HEK293 (cell line): ENCODE data around the gene NPAT.
A peak's percentile ranks its signal among the peaks of the same experiment; 100 is the strongest.

Source experiments
- CTCF ChIA-PET: fragments of 350-600 bp; formaldehyde crosslinking; extraction: SDS; loops from one replicate; lab custom pipeline; 2021; ENCODE audit warnings: antibody characterized with exemption; lab: Yijun Ruan, JAX
- POLR2A ChIA-PET: fragments of 300-600 bp; formaldehyde crosslinking; extraction: SDS; loops from one replicate; lab custom pipeline; 2020; ENCODE audit warnings: antibody characterized with exemption, inconsistent platforms; lab: Yijun Ruan, JAX
- H3K27ac ChIP-seq: fragments of 200-500 bp; sonication (Bioruptor generic); 2 replicates; pipeline ENCODE4 v1.5.1; 2014; ENCODE audit warnings: low read depth, low read length, control low read depth, inconsistent platforms; ENCODE audit errors: extremely low read depth
- H3K36me3 ChIP-seq, 2 experiments: fragments of 200-500 bp in 1 of 2; sonication (Bioruptor generic) in 1 of 2; 1 replicate in 1 of 2; 2 replicates in 1 of 2; pipeline ENCODE4 v1.5.1; 2014 to 2017; ENCODE audit warnings: inconsistent platforms in 2 of 2, low read length in 2 of 2; ENCODE audit not compliant: control insufficient read depth in 2 of 2, insufficient read depth in 1 of 2
- H3K4me1 ChIP-seq: fragments of 200-500 bp; sonication (Bioruptor generic); 2 replicates; pipeline ENCODE4 v1.5.1; 2014; ENCODE audit warnings: mild to moderate bottlenecking, low read length, inconsistent platforms; ENCODE audit not compliant: control insufficient read depth, insufficient read depth
- H3K4me3 ChIP-seq: 2 replicates; pipeline ENCODE4 v1.5.1; 2011; ENCODE audit warnings: low read depth, mild to moderate bottlenecking, control low read depth, low read length, moderate library complexity
- H3K9me3 ChIP-seq: fragments of 200-500 bp; sonication (Bioruptor generic); 2 replicates; pipeline ENCODE4 v1.5.1; 2014; ENCODE audit warnings: low read depth, low read length, inconsistent platforms; ENCODE audit not compliant: control insufficient read depth, insufficient read depth
- GFI1B ChIP-seq: fragments of 450-650 bp; formaldehyde crosslinking; IDR thresholded peaks from 2 replicates; pipeline ENCODE4 v1.5.1; 2016; ENCODE audit warnings: missing biosample characterization, missing genetic modification characterization
- HIC1 ChIP-seq: fragments of 450-650 bp; formaldehyde crosslinking; IDR thresholded peaks from 2 replicates; pipeline ENCODE4 v1.5.1; 2016; ENCODE audit warnings: missing biosample characterization, missing genetic modification characterization
- HOXA7 ChIP-seq: sonication (generic); formaldehyde crosslinking; IDR thresholded peaks from 2 replicates; pipeline ENCODE4 v1.8.1; 2022; ENCODE audit warnings: missing genetic modification reagents, borderline replicate concordance
- KLF10 ChIP-seq: fragments of 450-650 bp; IDR thresholded peaks from 2 replicates; pipeline ENCODE4 v1.5.1; 2018; ENCODE audit warnings: missing biosample characterization, mild to moderate bottlenecking, missing genetic modification characterization
- KLF16 ChIP-seq: fragments of 450-650 bp; formaldehyde crosslinking; IDR thresholded peaks from 2 replicates; pipeline ENCODE4 v1.5.1; 2017; ENCODE audit warnings: missing biosample characterization, missing genetic modification characterization
- WT1 ChIP-seq: fragments of 450-650 bp; formaldehyde crosslinking; IDR thresholded peaks from 2 replicates; pipeline ENCODE4 v1.5.1; 2016; ENCODE audit warnings: missing biosample characterization, missing genetic modification characterization
- ZBTB21 ChIP-seq: fragments of 450-650 bp; formaldehyde crosslinking; IDR thresholded peaks from 2 replicates; pipeline ENCODE4 v1.5.1; 2017; ENCODE audit warnings: missing biosample characterization, missing genetic modification characterization
- ZNF112 ChIP-seq: fragments of 450-650 bp; formaldehyde crosslinking; IDR thresholded peaks from 2 replicates; pipeline ENCODE4 v1.5.0; 2017; ENCODE audit warnings: missing biosample characterization, missing genetic modification characterization
- ZNF350 ChIP-seq: fragments of 450-650 bp; formaldehyde crosslinking; IDR thresholded peaks from 2 replicates; pipeline ENCODE4 v1.5.0; 2017; ENCODE audit warnings: missing biosample characterization, mild to moderate bottlenecking, missing genetic modification characterization
- ZNF398 ChIP-seq: fragments of 450-650 bp; formaldehyde crosslinking; IDR thresholded peaks from 2 replicates; pipeline ENCODE4 v1.5.1; 2017; ENCODE audit warnings: missing biosample characterization, missing genetic modification characterization
- ZNF449 ChIP-seq: fragments of 450-650 bp; formaldehyde crosslinking; IDR thresholded peaks from 2 replicates; pipeline ENCODE4 v1.5.1; 2017; ENCODE audit warnings: missing biosample characterization, mild to moderate bottlenecking, missing genetic modification characterization, moderate library complexity
- ZNF621 ChIP-seq: fragments of 450-650 bp; formaldehyde crosslinking; IDR thresholded peaks from 2 replicates; pipeline ENCODE4 v1.5.1; 2017; ENCODE audit warnings: missing biosample characterization, missing genetic modification characterization
- ZNF639 ChIP-seq: fragments of 450-650 bp; formaldehyde crosslinking; IDR thresholded peaks from 2 replicates; pipeline ENCODE4 v1.5.1; 2016; ENCODE audit warnings: missing biosample characterization, missing genetic modification characterization
- ZNF768 ChIP-seq: fragments of 450-650 bp; formaldehyde crosslinking; IDR thresholded peaks from 2 replicates; pipeline ENCODE4 v1.5.1; 2018; ENCODE audit warnings: missing biosample characterization, mild to moderate bottlenecking, missing genetic modification characterization
- ZNF830 ChIP-seq: fragments of 450-650 bp; IDR thresholded peaks from 2 replicates; pipeline ENCODE4 v1.5.0; 2018; ENCODE audit warnings: missing biosample characterization, missing genetic modification characterization, low read depth, mild to moderate bottlenecking, moderate library complexity
- TF ChIP-seq, protein P1 (sequence below): fragments of 450-650 bp; formaldehyde crosslinking; IDR thresholded peaks from 2 replicates; pipeline ENCODE4 v1.5.1; 2016; ENCODE audit warnings: missing biosample characterization, missing genetic modification characterization, low read depth
- TF ChIP-seq, protein P2 (sequence below): fragments of 450-650 bp; formaldehyde crosslinking; IDR thresholded peaks from 2 replicates; pipeline ENCODE4 v1.5.1; 2016; ENCODE audit warnings: missing biosample characterization, missing genetic modification characterization

Gene NPAT

GRCh38 chr11:108115500-108116140 lies 106.8 kb downstream of the NPAT start (continued):
- TF ChIP-seq ZNF621 (tag by site-specific recombination): no peak
- TF ChIP-seq ZBTB21 (tag by site-specific recombination): no peak
- TF ChIP-seq, all 188 proteins: peak for 3

DNA sequence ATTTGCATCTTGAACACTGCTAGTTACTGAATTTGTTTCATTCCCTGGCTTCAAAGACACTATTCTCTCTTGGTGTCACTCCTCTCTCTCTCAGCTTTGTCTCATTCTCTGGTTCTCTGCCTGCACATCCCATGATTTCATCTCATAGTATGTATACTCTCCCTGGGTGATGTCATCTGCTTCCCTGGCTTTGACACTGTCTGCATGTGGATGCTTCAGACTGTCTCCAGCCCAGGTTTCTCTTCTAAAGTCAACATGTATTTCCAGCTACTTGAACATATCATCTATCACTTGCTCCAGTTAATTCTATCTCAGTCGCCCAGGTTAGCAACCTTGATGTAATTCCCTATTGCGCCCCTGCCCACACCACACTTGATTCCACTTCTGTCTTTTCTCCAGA lies 110.4 kb downstream of the NPAT start:
- Histone ChIP-seq H3K9me3 (no peaks in the 10 kb centered on the region), H3K27ac (no peak overlapping the region), H3K36me3 (peaks cover 0 to 10% of the 10 kb centered on the region in 2 experiments; a peak in 1 of 3 replicates), H3K4me3 (no peak overlapping the region), H3K4me1 (no peaks in the 10 kb centered on the region)
- no peak for TF ChIP-seq ZNF639
- TF ChIP-seq HOXA7 (CRISPR knock-in tag): no peak
- TF ChIP-seq ZNF830 (tag by site-specific recombination): no peak
- TF ChIP-seq WT1 (tag by site-specific recombination): no peak
- TF ChIP-seq ZNF449 (tag by site-specific recombination): no peak
- no peak for TF ChIP-seq ZNF768 (tag by site-specific recombination)
- TF ChIP-seq, protein P1, sequence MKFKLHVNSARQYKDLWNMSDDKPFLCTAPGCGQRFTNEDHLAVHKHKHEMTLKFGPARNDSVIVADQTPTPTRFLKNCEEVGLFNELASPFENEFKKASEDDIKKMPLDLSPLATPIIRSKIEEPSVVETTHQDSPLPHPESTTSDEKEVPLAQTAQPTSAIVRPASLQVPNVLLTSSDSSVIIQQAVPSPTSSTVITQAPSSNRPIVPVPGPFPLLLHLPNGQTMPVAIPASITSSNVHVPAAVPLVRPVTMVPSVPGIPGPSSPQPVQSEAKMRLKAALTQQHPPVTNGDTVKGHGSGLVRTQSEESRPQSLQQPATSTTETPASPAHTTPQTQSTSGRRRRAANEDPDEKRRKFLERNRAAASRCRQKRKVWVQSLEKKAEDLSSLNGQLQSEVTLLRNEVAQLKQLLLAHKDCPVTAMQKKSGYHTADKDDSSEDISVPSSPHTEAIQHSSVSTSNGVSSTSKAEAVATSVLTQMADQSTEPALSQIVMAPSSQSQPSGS (tag by site-specific recombination): 0 out of 2 replicates have a peak, but pooled peaks have one; percentile 37
- CTCF ChIA-PET: no interaction called here
- POLR2A ChIA-PET: no interaction called here

- H3K36me3 ChIP-seq: peaks cover 0 to 10% of the 10 kb centered on the region in 2 experiments; a peak in 1 of 3 replicates
- POLR2A ChIA-PET: no interaction called here
- no peak overlapping the region for H3K27ac ChIP-seq
- TF ChIP-seq KLF16 (tag by site-specific recombination) (no peak), ZNF398 (no peak), KLF10 (tag by site-specific recombination) (no peak), ZNF112 (tag by site-specific recombination) (no peak), GFI1B (tag by site-specific recombination) (no peak), HIC1 (tag by site-specific recombination) (no peak), ZNF350 (tag by site-specific recombination) (no peak)
- TF ChIP-seq, protein P2, sequence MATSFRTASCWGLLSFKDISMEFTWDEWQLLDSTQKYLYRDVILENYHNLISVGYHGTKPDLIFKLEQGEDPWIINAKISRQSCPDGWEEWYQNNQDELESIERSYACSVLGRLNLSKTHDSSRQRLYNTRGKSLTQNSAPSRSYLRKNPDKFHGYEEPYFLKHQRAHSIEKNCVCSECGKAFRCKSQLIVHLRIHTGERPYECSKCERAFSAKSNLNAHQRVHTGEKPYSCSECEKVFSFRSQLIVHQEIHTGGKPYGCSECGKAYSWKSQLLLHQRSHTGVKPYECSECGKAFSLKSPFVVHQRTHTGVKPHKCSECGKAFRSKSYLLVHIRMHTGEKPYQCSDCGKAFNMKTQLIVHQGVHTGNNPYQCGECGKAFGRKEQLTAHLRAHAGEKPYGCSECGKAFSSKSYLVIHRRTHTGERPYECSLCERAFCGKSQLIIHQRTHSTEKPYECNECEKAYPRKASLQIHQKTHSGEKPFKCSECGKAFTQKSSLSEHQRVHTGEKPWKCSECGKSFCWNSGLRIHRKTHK (tag by site-specific recombination): no peak
- TF ChIP-seq, all 188 proteins: peak for 0
- CTCF ChIA-PET: interaction anchor here (0.6 kb wide), 1 partner anchor 576 kb away, joined by 3 read pairs; no protein-coding TSS in a partner anchor
- Histone ChIP-seq H3K9me3 (no peaks in the 10 kb centered on the region), H3K4me1 (no peaks in the 10 kb centered on the region), H3K4me3 (no peak overlapping the region)
Measured at GRCh38 chr11:108111126-108111525, 111.3 kb downstream of the NPAT start.
